ENCODE measurements around the gene FXYD3.
A peak's percentile ranks its signal among the peaks of the same experiment; 100 is the strongest.
"Not testable (repeated sequence)": the region's sequence is repeated elsewhere in the genome, so short reads cannot be mapped to it uniquely, and the experiment has no call there.

The FXYD3 gene

GRCh38 chr19:35143231-35143715 lies 27.6 kb downstream of the FXYD3 start, which contains the start of gene FXYD7:
Gene FXYD7, plus strand, starts transcription at chr19:35143255. Its CDS starts 79 bp downstream, at chr19:35143334.
- H4K20me1 ChIP-seq = peaks cover 0 to 5% (median 0%) of the 10 kb centered on the region in 11 experiments; a peak in 2 of 22 replicates
- no peaks in the 10 kb centered on the region for H3K9me3 ChIP-seq (replicated peaks in 1 of 11)
- TF ChIP-seq Cebpa-rat (IDR thresholded peaks at IDR 0.05) = no peak
- H3K4me3 ChIP-seq = peak within 1 kb of the TSS; percentile 34 to 64 (median 50); a peak in 19 of 20 replicates
- H3K4me1 ChIP-seq = peaks cover 36 to 81% (median 74%) of the 10 kb centered on the region in 10 experiments
- H3K9ac ChIP-seq = peak within 1 kb of the TSS in 8 of 11 experiments; percentile 38 to 68 (median 56); a peak in 12 of 22 replicates
- H3K36me3 ChIP-seq = no peaks in the 10 kb centered on the region
- no peak within 1 kb of the TSS for H3K27ac ChIP-seq
- peak within 1 kb of the TSS; percentile 90 to 98 (median 95) for H3K4me2 ChIP-seq
- H3K27me3 ChIP-seq = peaks cover 9 to 36% (median 22%) of the 10 kb centered on the region in 11 experiments; a peak in 20 of 22 replicates

GRCh38 chr19:35143818-35144217 lies 28.2 kb downstream of the FXYD3 start:
- Histone ChIP-seq H3K4me1 (peaks cover 36 to 76% (median 70%) of the 10 kb centered on the region in 10 experiments), H3K9ac (0 out of 22 replicates have a peak overlapping the region, but pooled peaks of 1 of the 11 experiments have one; percentile 39), H3K27ac (no peak overlapping the region), H3K4me2 (peak overlapping the region in 10 of 11 experiments; percentile 9 to 91 (median 88); a peak in 17 of 22 replicates), H3K9me3 (replicated peaks in 1 of 11) (no peaks in the 10 kb centered on the region), H3K36me3 (no peaks in the 10 kb centered on the region), H4K20me1 (peaks cover 0 to 5% (median 0%) of the 10 kb centered on the region in 11 experiments; a peak in 2 of 22 replicates), H3K4me3 (no peak overlapping the region), H3K27me3 (peaks cover 9 to 36% (median 22%) of the 10 kb centered on the region in 11 experiments; a peak in 20 of 22 replicates)
- TF ChIP-seq Cebpa-rat (IDR thresholded peaks at IDR 0.05) = no peak

GRCh38 chr19:35144259-35144599 lies 28.6 kb downstream of the FXYD3 start:
- Histone ChIP-seq H3K27ac (no peak overlapping the region), H3K9me3 (replicated peaks in 1 of 11) (no peaks in the 10 kb centered on the region), H4K20me1 (peaks cover 0 to 5% (median 0%) of the 10 kb centered on the region in 11 experiments; a peak in 2 of 22 replicates), H3K4me1 (peaks cover 34 to 72% (median 66%) of the 10 kb centered on the region in 10 experiments), H3K4me2 (peak overlapping the region in 10 of 11 experiments; percentile 9 to 91 (median 88); a peak in 17 of 22 replicates), H3K9ac (no peak overlapping the region), H3K27me3 (peaks cover 9 to 36% (median 22%) of the 10 kb centered on the region in 11 experiments; a peak in 20 of 22 replicates), H3K36me3 (no peaks in the 10 kb centered on the region), H3K4me3 (no peak overlapping the region)
- no peak for TF ChIP-seq Cebpa-rat (IDR thresholded peaks at IDR 0.05)

GRCh38 chr19:35144600-35145436 lies 29.2 kb downstream of the FXYD3 start:
- TF ChIP-seq Cebpa-rat (IDR thresholded peaks at IDR 0.05) = no peak
- Histone ChIP-seq H3K36me3 (no peaks in the 10 kb centered on the region), H3K4me1 (peaks cover 29 to 66% (median 62%) of the 10 kb centered on the region in 10 experiments), H3K27me3 (peaks cover 9 to 36% (median 22%) of the 10 kb centered on the region in 11 experiments; a peak in 20 of 22 replicates), H4K20me1 (peaks cover 0 to 5% (median 0%) of the 10 kb centered on the region in 11 experiments; a peak in 2 of 22 replicates), H3K27ac (no peak overlapping the region), H3K9me3 (replicated peaks in 1 of 11) (no peaks in the 10 kb centered on the region), H3K9ac (no peak overlapping the region), H3K4me3 (no peak overlapping the region), H3K4me2 (peak overlapping the region in 9 of 11 experiments; percentile 41 to 91 (median 89); a peak in 17 of 22 replicates)

- H3K4me2 ChIP-seq = peak overlapping the region in 8 of 11 experiments; percentile 0 to 62 (median 37); a peak in 15 of 22 replicates
- peaks cover 8 to 31% (median 18%) of the 10 kb centered on the region in 11 experiments; a peak in 20 of 22 replicates for H3K27me3 ChIP-seq
- peaks cover 0 to 5% (median 0%) of the 10 kb centered on the region in 11 experiments; a peak in 2 of 22 replicates for H4K20me1 ChIP-seq
- H3K9me3 ChIP-seq (replicated peaks in 1 of 11) = no peaks in the 10 kb centered on the region
- peak overlapping the region in 4 of 11 experiments; percentile 4 to 35 (median 19); a peak in 5 of 22 replicates for H3K27ac ChIP-seq
- no peaks in the 10 kb centered on the region for H3K36me3 ChIP-seq
- TF ChIP-seq Cebpa-rat (IDR thresholded peaks at IDR 0.05) = no peak
- H3K9ac ChIP-seq = no peak overlapping the region
- no peak overlapping the region for H3K4me3 ChIP-seq
- peaks cover 23 to 61% (median 50%) of the 10 kb centered on the region in 10 experiments for H3K4me1 ChIP-seq
Observed at GRCh38 chr19:35146746-35147459, 31.3 kb downstream of the FXYD3 start.

- Histone ChIP-seq H3K27ac (no peak overlapping the region), H3K36me3 (no peaks in the 10 kb centered on the region), H3K4me3 (no peak overlapping the region), H3K9me3 (replicated peaks in 1 of 11) (no peaks in the 10 kb centered on the region), H3K9ac (no peak overlapping the region), H3K4me2 (no peak overlapping the region), H3K27me3 (peaks cover 0 to 8% (median 0%) of the 10 kb centered on the region in 11 experiments; a peak in 7 of 22 replicates), H3K4me1 (peaks cover 36 to 63% (median 51%) of the 10 kb centered on the region in 10 experiments), H4K20me1 (0 out of 22 replicates have a peak, but pooled peaks cover 0 to 5% (median 0%) of the 10 kb centered on the region in 11 experiments)
- TF ChIP-seq Cebpa-rat (IDR thresholded peaks at IDR 0.05) = no peak
Observed at GRCh38 chr19:35149463-35149862, 33.8 kb downstream of the FXYD3 start.

DNA sequence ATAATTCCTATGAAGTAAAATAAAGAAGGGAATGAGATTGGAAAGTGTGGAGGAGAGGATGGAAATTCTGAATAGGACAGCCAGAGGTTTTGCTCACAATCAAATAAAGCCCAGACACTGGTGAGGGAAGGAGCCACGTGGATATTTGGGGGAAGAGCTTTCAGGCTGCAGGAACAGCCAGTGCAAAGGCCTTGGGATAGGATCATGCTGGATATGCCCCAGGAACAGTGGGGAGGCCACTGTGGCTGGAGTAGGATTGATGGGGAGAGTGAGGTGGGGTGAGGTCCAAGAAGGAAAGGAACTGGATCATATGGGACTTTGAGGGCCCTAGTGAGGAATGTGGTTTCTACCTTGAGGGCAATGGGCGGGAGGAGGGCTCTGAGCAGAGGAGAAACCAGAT lies 34.8 kb downstream of the FXYD3 start:
- Histone ChIP-seq H3K9ac (no peak overlapping the region), H3K9me3 (replicated peaks in 1 of 11) (no peaks in the 10 kb centered on the region), H3K4me3 (no peak overlapping the region), H3K27ac (no peak overlapping the region), H4K20me1 (peaks cover 0 to 5% (median 5%) of the 10 kb centered on the region in 11 experiments; a peak in 17 of 22 replicates), H3K4me1 (peaks cover 28 to 53% (median 42%) of the 10 kb centered on the region in 10 experiments), H3K4me2 (no peak overlapping the region), H3K36me3 (no peaks in the 10 kb centered on the region), H3K27me3 (no peaks in the 10 kb centered on the region; a peak in 1 of 22 replicates)
- no peak for TF ChIP-seq Cebpa-rat (IDR thresholded peaks at IDR 0.05)

DNA sequence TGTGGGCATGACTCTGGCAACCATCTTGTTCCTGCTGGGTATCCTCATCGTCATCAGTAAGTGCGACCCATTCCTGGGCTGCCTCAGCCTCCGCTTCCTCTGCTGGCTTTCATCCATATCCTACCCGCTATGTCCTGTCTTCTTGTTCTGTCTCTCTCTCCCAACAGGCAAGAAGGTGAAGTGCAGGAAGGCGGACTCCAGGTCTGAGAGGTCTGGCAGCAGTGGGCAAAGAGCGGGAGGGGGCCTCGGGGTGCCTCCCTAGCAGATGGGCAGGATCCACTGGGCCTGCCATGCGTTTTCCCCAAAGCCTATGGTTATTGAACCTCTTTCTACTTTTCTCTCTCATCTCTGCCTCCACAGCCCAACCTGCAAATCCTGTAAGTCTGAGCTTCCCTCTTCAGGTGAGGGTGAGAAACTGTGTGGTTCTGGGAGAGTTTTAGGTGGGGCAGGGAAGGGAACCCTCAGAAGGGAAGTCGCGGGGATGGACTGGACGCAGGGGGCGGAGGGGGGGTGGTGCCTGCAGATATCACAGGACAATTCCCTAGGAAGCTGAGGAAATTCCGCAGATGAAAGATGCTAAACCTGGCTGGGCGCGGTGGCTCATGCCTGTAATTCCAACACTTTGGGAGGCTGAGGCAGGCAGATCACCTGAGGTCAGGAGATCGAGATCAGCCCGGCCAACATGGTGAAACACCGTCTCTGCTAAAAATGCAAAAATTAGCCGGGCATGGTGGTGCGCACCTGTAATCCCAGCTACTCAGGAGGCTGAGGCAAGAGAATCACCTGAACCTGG lies 35.8 kb downstream of the FXYD3 start:
- H3K27me3 ChIP-seq = no peaks in the 10 kb centered on the region
- peak overlapping the region in 6 of 11 experiments; percentile 12 to 99 (median 60); a peak in 7 of 22 replicates for H3K4me2 ChIP-seq
- no peak for TF ChIP-seq Cebpa-rat (IDR thresholded peaks at IDR 0.05)
- peaks cover 0 to 8% (median 4%) of the 10 kb centered on the region in 11 experiments; a peak in 13 of 22 replicates for H3K36me3 ChIP-seq
- H3K9ac ChIP-seq = no peak overlapping the region
- H3K4me3 ChIP-seq = no peak overlapping the region
- H3K4me1 ChIP-seq = peaks cover 37 to 60% (median 50%) of the 10 kb centered on the region in 10 experiments
- H3K27ac ChIP-seq = no peak overlapping the region
- peaks cover 9 to 16% (median 15%) of the 10 kb centered on the region in 11 experiments; a peak in 21 of 22 replicates for H4K20me1 ChIP-seq
- H3K9me3 ChIP-seq (replicated peaks in 1 of 11) = no peaks in the 10 kb centered on the region

- peaks cover 23 to 32% (median 31%) of the 10 kb centered on the region in 11 experiments; a peak in 21 of 22 replicates for H4K20me1 ChIP-seq
- peaks cover 40 to 63% (median 58%) of the 10 kb centered on the region in 10 experiments for H3K4me1 ChIP-seq
- H3K4me3 ChIP-seq = peak overlapping the region in 2 of 10 experiments; percentile 68 to 94; a peak in 1 of 20 replicates
- H3K9me3 ChIP-seq (replicated peaks in 1 of 11); H3K27me3 ChIP-seq; H3K9ac ChIP-seq; H3K27ac ChIP-seq: not testable (repeated sequence)
- peaks cover 16 to 24% (median 20%) of the 10 kb centered on the region in 11 experiments for H3K36me3 ChIP-seq
- H3K4me2 ChIP-seq = peak overlapping the region; percentile 92 to 99 (median 98)
Observed at GRCh38 chr19:35153129-35153522, 37.5 kb downstream of the FXYD3 start.

Measured in BLaER1 treated with 17β-estradiol and CSF1 and Interleukin-3, amounts not matched to agents 10 nM and 100 nM (cell line).